GM19455 (cell line): ENCODE data around the gene LHX6.

Experiments used
- ATAC-seq: cut with Tn5 transposase; IDR thresholded peaks from one replicate; pipeline ENCODE4 v1.9.1; 2021; ENCODE audit not compliant: unreplicated experiment

Gene LHX6

DNA sequence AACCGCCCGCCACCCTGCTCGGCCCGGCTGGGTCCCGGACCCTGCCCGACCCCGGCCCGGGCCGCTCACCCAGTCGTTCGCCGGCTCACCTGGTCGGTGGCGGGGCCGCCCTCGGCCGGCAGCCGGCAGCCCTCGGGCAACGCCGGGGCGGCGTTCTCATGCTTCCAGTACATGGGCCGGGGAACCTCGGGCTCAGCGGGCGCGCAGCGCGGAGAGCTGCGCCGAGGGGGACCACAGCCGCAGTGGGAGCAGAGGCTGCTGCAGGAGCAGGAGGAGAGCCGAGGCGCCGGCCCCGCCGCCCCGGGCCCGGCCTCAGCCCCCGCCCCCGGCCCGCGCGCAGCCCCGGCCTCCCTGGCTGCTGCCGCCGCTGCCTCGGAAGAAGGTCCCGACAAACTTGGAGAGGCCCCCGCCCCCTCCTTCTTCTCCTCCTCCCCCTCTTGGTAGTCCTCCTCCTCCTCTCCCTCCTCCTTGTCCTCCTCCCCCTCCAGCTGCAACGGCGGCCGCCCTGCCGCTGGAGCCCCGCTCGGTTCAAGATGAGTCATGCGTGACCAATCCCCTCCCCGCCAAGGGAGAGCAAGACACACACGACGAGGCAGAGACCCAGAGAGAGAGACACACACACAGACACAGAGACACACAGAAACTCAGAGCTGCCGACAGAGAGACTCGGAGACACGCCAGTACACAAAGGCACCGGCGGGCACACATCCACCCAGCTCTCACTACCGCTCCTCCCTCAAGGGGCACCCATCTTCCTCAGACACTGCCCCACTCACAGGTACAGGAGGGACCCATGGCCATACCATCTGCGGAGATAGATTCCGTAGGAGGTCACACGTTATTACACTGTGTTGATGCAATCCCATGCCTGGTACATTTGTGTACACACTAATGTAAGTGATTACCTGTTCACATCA is at the start of gene LHX6:
Gene LHX6 (minus strand): TSS at position 390 of the 917 bp plus-strand sequence. CDS start 217 bp downstream, at position 173.
- no peak for ATAC-seq

DNA sequence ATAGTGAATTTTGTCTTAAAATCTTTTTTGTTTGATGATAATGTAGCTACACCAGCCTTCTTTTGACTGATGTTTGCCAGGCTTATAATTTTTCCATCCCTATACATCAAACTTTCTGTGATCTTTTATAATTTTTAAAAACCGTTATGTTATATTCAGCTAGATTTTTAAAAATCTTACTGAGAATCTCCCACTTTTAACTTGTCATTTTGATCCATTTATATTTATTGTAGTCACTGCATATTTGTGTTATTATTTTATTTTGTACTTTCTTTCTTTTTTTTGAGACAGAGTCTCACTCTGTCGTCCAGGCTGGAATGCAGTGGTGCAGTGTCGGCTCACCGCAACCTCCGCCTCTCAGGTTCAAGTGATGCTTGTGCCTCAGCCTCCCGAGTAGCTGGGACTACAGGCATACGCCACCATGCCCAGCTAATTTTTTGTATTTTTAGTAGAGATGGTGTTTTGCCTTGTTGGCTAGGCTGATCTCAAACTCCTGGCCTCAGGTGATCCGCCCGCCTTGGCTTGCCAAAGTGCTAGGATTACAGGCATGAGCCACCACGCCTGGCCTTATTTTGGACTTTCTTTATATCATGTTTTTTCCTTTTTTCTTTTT is 48.6 kb upstream of the LHX6 start:
- no peak for ATAC-seq

DNA sequence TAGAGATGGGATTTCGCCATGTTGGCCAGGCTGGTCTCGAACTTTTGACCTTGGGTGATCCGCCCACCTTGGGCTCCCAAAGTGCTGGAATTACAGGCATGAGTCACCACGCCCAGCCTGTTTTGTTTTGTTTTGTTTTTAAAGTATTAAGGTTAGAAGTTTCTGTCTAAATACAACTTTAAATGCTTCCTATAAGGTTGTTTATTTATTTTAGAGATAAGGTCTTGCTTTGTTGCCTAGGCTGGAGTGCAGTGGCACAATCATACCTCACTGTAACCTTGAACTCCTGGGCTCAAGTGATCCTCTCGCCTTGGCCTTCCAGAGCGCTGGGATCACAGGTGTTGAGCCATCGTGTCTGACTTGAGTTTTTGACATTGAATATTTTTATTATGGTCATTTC is 47.3 kb upstream of the LHX6 start:
- no peak for ATAC-seq

DNA sequence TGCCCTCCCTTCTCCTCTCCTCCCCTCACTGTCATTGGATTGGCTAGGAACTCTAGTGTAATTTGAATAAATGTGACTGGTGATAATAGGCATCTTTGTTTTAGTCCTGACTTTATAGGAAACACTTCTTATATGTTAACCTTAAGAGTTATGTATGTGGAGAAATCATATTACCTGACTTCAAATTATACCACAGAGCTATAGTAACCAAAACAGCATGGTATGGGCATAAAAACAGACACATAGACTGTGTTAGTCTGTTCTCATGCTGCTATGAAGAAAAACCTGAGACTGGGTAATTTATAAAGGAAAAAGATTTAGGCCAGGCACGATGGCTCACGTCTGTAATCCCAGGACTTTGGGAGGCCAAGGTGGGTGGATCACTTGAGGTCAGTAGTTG is 45.3 kb upstream of the LHX6 start:
- no peak for ATAC-seq

DNA sequence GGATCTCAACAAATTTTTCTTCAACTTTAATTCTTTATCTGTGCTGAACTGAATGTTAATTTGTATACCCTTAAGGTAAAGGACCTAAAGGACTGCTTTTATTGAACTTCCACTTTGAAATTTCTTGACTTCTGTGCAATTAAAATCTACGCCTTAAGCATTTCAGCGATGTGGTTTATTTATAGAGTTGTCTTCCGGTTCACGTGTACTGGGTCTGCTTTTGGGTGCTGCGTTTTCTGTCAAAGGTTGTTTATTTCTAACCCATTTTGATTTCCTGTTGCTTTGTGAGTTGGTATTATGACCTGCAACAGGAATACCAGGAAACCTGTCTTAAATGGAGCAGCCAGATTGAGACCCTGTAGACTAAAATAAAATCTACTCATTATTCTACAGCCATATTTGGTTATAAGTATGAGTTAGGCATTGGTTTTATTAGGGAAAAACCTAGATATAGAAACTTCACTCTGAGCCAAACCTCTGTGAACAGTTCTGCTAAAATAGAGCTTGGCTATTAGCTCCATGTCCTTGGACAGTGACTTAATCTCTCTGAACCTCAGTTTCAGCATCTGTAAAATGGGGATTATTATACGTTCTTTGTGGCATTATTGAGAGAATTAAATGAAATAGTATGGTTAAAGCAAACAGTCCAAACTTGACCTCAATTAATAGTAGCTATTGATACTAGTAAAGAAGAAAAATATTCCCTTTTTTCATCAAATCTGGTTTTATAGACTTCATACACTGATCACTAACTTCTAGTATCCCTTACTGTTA is 39.5 kb upstream of the LHX6 start:
- no peak for ATAC-seq

DNA sequence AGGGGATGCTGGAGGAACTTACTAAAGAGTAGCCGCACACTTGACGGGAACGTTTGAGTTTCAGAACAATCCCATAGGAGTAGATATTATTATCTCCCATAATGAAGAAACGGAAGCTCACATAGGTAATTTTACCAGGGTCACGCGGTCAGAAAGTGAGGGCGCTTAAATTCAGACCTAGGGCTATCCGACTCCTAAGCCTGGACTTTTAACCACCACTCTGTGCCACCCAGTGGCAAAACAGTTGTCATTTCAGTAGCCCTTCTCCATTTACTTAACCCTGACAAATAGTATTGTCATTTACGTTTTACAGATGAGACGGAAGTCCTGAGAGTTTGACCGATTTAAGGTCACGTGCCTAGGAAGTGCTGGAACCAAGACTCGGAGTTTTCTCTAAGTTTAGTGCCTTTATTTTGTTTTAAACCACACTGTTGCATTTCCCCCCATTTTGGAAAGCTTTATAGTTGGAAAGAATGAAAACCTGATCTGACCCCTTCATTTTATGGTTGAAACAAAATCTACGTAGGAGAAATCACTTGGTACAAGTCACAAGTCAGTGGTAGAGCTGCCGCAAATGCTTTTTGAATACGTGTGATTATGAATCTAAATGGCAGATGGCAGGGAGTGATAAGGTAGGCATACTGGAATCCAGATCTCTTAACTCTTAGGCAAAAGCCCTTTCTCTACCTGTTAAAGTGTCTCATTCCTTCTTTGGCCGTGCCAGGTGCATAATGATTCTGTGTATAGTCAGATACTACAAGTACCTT is 36.6 kb upstream of the LHX6 start:
- ATAC-seq = peak; percentile 40

DNA sequence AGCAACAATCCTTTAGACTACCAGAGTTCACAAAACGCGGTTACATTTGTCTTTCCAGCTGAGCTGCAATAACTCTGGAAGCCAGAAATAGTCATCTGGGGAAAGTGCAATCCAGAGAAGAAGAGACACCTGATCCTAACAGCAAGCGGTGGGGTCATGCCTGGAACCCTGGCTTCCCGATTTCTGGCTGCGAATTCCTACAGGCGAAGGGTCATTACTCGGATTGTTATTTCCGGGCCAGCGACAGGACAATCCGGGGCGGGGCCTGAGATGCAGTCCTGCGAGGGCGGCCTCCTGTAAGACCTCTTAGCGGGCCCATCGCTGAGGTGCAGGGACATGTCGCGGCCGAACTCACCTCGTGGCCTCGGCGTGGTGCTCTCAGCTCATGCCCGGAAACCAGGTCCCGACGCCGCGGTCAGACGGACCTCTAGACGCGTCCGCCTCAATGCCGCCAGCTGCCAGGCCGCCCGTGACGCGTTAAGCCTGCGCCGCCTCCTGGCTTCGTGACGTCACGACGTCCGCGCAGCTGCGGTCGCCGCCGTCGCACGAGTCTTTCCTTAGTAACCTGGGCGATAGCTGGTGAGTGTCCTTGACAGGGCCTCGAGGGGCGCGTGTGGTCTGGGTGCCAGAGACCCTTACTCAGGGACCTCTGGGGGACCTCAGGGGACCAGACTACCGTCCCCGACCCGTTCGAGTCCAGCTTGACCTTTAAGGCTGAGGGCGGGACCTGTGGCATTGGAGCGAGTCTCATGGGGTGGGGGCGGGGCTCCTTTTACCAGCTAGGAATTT is 35.8 kb upstream of the LHX6 start, which contains the start of the genes MRRF and RBM18:
Gene MRRF (plus strand): TSS at position 523 of the 789 bp plus-strand sequence. CDS start 6,010 bp downstream, outside the sequence.
Gene RBM18 (minus strand): TSS at position 481 of the 789 bp plus-strand sequence. CDS start 3,348 bp downstream, outside the sequence.
- ATAC-seq = peak; percentile 82

DNA sequence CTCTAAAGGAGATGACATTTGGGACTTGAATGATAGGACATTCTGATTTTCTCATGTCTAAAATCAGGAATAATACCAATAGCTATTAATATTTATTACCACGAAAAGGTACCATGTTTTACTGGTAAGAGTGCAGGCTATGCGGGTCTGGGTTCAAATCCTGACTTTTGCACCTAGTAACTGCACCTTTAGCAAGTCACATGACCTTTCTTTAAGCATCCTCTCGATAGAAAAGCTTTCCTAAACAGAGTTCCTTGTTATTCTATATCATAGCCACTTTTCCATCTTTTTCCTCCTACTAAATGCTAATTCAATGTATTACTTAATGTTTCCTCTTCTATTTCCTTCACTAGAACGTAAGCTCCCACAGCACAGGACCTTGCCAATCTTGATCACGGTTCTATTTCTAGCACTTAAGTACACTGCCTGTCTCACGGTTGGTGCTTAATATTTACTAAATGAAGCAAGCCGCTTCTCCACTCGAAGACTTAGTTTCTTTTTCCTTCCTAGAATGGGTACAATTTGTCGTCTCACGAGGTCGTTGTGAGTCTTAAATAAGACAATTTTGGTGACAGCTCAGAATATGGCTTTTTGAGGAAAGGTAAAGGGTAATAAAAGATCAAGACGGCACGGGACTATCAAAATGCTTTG is 35.1 kb upstream of the LHX6 start:
- ATAC-seq = no peak

DNA sequence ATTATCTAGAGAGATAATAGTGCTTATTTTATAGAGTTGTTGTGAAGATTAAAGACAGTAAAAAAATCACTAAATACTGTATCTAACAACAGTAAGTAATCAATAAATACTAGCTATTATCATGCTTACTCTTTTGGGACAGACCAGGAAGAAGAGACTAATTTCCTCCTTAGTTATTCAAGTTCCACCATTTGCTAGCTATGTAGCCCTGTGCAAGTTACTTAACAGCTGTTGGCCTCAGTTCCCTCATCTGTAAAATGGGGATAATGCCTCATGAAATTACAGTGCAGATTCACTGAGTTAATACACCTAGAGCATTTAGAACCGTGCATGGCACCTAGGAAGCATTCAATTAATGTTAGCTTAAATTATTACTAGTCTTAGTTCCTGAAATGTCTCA is 33.3 kb upstream of the LHX6 start:
- no peak for ATAC-seq

DNA sequence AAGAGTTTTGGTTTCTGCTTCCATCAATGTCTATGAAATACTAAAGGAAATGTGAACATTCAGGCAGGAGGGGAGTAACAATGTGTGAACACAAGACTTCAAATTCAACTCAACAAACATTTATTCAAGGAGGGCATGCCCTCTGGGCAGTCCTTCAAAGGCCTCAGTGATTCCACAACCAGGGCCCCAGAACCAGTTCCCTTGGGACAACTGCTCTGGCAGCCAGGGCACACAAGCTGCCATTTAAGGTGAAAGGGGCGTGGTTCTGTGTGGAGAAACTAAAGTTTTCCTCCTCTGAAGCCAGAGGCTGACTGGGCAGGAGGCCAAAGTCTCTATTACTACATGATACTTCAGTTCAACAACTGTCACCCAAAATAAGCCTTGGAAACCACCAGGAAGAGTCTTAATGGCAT is 32.7 kb upstream of the LHX6 start:
- ATAC-seq = no peak

DNA sequence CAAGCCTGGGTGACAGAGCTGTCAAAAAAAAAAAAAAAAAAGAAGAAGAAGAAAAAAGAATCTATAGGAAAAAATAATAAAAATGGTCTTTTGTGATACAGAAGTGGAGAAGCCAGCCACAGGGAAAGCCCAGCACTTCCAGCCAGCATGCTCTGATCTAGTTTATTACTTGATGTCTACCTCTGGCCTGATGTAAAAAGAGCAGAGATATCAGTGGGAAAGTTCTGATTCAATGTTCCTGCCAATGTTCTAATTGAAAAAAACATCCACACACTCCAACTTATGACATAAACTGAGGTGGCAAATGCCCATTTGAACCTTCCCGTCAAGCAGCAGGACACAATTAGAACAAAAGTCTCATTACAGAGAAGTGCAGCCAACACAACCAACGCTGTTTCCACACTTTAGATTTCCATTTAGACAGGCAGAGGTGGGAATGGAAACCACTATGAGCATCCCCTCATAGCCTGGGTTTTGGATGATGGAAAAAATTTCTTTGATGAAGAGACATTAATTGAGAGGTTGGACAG is 30.2 kb upstream of the LHX6 start:
- no peak for ATAC-seq

DNA sequence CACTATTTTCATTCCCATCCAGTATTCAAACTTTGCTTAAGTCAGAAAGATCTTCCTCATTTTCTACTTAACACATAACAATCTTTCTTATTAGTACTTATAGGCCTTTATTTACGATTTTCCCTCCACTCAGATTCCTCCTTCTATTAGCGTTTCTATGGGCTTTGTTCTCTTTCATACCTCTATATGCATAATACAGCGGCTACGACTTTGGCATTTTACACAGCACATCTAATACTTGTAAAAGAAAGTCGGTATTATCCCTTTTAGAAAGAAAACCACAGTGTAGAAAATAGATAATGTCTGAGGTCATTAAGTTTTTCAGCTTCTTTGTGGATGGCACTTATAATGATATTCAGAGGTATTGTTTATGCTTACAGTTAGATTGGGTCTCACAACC is 27.4 kb upstream of the LHX6 start:
- ATAC-seq = no peak

DNA sequence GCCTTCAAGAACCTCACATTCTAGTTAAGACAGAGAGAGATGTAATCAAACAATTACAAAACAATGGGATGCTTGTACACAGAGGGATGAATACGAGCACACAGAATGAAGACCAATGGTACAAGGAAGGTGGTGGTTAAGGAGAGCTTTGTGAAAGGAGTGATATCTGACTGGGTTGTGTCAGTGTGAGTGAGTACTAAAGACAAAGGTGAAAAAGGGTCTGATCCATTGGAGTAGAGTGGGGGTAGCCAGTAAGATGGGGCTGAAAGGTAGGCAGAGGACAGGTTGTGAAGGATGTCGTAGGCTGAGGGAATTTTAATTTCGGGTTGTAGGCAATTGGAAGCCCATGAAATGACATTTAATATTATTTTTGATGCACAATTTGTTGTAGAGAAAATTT is 26.0 kb upstream of the LHX6 start:
- no peak for ATAC-seq

DNA sequence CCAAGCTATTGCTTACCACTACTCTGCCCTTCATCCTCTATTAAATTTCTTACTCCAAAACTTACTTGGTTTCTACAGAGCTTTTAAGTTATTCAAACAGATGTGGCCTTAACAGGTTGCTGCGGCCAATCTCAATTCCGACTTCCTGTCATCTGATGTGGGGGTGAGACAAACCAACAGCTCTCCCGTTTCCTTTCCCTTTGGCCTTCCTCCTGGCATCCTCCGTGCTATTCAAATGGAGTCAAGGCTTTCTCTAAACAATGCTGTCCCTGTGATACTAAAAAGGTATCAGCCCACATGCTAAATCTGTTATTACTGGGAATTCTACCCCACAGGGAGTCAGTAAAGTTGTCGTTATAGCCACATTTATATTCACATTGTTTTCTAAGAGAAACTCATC is 24.0 kb upstream of the LHX6 start:
- no peak for ATAC-seq

DNA sequence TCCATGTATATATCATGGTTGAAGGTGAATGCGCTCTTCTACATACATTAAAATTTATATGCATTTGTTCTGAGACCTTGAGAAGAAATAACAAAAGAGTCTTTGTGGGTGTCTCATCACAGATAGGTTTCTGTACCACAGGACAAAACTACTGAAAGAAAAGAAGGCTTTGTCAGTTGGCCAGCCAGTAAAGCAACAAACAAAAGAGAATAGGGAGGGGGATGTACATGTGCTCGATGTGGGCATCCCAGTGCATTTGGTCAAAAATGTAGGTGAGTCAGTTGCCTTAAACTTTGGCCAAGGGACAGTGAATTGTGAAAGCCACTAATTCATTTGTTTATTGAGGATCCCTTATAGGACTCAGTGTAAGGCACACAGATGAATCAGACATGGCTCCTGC is 22.6 kb upstream of the LHX6 start:
- ATAC-seq = no peak

DNA sequence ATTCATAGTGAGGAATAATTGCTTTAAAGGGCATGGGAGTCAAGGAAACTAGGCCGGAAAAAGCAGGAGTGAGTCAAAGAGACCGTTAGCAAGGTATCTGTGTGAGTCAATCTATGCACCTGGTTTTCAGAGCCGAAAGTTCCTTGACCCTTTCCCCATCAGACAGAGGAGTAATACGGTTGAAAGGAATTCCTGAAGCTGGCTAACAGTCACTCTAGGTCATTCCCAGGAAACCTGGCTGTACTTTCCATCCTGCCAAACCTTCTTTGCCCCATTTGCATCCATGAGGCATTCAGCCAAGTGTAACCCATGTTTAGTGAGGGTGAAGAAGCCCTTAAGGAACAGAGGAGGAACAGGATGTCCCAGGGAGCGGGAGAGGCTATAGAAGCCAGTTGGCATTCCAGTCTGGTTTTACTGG is 19.7 kb upstream of the LHX6 start:
- no peak for ATAC-seq

DNA sequence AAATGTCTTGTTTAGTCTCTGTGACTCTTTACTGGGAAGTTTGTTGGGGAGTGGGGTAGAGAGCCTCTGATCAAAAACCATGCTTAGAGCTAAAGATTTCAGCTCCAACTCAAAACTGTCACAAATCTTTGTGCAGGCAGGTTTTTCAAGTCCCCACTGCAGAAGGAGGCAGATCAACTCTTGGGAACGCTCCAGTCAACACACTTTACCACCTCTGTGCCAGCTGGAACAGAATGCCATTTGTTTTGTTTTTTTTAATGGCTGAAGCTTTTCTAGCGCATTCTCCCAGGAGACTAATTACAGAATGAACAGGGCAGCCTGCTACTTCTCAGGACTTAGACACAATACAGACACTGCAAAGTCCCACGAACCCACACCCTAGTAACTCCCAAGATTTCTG is 17.9 kb upstream of the LHX6 start:
- ATAC-seq = no peak

DNA sequence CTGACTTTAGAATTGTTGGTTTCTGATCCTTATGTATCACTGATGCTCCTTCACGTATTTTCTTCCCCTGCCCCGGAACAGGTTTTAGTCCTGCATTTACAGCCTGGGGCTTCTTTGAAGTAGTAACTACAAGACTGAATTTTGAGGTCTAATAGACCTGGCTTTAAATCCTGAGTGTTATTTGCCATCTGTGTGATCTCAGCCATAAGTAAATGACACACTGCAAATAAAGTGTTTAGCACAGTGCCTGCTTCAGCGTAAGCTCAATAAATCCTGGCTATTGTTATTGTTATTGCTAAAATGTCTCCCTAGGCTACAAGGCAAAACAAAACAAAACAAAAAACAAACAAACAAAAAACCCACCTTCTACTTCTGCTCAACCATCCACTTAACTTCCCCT is 15.6 kb upstream of the LHX6 start:
- no peak for ATAC-seq

DNA sequence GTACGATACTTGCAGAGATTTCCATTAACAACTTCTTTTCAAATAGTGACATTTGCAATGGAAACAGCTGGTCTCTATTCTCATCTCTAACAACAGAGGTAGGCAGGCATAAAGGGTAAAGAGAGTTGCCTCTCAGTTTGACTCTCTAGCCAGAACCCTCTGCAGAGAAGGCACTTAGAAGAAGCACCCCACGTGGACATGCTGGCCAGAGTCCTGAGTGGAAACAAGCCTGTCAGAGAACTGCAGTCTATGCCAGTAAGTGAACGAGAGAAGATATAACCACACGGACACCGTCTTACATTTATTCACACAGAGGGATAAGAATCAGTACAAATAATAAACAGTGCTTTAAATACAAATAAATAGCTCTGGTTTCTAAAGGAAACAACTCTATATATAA is 11.0 kb upstream of the LHX6 start:
- ATAC-seq = no peak
